ENCODE data around the gene TPRKB.
"Not testable (repeated sequence)": the region's sequence is repeated elsewhere in the genome, so short reads cannot be mapped to it uniquely, and the experiment has no call there.

Gene TPRKB

GRCh38 chr2:73736855-73737779 lies at the start of gene TPRKB:
TSS of gene TPRKB (minus strand) at chr2:73737345. CDS start at chr2:73734569, 2,776 bp downstream.
- peak; percentile 95 for DNase-seq

GRCh38 chr2:73783883-73784282 lies 46.7 kb upstream of the TPRKB start, which contains the start of gene C2orf78:
TSS of gene C2orf78 (plus strand) at chr2:73784183. CDS start at chr2:73784310, 127 bp downstream.
- not testable (repeated sequence) for DNase-seq

GRCh38 chr2:73783402-73783801 lies 46.3 kb upstream of the TPRKB start:
- not testable (repeated sequence) for DNase-seq

- no peak for DNase-seq
Observed at GRCh38 chr2:73780237-73780582, 43.1 kb upstream of the TPRKB start.

- DNase-seq = peak; percentile 72
Observed at GRCh38 chr2:73779467-73780236, 42.5 kb upstream of the TPRKB start, which contains the start of gene DUSP11. TSS of gene DUSP11 (minus strand) at chr2:73780103. CDS start at chr2:73779974, 129 bp downstream.

DNA sequence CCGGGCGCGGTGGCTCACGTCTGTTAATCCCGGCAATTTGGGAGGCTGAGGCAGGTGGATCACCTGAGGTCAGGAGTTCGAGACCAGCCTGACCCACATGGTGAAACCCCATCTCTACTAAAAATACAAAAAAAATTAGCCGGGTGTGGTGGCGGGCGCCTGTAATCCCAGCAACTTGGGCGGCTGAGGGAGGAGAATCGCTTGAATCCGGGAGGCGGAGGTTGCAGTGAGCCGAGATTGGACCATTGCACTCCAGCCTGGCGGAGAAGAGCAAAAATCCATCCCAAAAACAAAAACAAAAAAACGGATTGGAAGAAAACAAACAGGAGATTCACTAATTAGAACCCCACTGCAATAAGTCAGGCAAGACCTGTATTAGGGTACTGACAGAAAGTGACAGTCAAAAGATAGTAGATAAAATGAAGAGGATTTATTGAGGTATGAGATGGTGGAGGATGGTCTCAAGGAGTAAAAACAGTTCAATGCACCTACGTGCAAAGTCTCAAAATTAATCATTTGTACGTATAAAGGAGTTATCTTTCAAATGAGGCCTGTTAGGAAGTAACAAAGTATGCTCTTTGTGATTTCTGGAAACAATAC lies 41.8 kb upstream of the TPRKB start:
- DNase-seq = not testable (repeated sequence)

DNA sequence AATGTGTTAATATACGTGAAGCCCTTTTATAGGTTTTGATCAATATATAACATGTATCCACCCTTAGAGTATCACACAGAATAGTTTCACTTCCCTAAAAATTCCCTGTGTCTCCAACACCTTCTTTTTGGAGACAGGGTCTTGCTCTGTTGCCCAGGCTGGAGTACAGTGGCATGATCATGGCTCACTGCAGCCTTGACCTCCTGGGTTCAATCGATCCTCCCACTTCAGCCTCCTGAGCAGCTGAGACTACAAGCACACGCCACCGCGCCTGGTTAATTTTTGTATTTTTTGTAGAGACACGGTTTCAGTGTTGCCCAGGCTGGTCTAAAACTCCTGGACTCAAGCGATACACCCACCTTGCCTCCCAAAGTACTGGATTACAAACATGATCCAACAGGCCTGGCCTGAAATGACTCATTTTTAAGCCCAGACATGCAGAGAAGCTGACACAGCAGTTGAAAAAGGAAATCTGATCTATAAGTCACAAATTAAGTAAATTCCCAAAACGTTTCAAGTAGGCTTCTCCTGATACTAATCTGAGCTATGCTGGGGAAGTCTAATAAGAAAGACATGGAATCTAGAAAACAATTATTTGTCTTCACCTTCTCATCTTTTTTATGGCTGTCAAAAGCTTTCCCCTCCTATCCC lies 39.8 kb upstream of the TPRKB start:
- no peak for DNase-seq

GRCh38 chr2:73776381-73776780 lies 39.2 kb upstream of the TPRKB start:
- DNase-seq = no peak

DNA sequence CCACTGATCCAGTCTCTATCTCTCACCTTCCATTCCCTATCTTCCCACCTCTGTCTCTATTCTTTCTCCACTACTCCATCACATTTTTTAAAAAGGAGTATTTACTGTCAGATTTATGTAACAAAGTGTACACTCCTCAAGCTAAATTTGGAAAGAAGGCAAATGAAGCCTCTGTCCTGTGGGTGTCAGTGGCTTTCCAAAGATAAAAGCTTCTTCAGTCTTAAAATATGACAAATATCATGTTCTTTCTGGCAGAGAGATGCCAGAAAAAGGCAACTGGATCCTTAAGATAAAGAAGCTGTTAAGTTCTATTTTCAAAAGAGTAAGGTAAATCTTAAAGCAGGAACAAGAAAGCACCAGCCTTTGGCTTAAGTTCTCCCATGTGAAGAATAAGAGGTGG lies 35.7 kb upstream of the TPRKB start:
- no peak for DNase-seq

- no peak for DNase-seq
Observed at GRCh38 chr2:73770725-73771124, 33.6 kb upstream of the TPRKB start.

DNA sequence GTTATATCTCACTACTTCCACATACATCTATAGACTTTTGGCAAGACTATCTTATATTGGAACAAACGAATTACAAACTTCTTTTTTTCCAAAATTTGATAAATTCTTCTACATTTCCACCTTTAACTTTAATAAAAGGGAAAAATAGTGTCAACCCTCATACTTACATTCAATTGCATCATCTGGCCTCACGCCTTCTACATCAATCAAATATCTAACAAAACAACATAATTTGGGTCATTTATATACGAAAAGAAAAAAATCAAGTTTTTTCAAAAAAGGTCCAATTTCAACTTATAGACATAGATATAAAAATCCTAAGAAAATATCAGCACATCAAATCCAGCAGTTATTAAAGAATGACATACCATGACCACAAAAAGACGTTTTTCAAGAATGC lies 29.8 kb upstream of the TPRKB start:
- no peak for DNase-seq

- DNase-seq = no peak
Observed at GRCh38 chr2:73766349-73766748, 29.2 kb upstream of the TPRKB start.

DNA sequence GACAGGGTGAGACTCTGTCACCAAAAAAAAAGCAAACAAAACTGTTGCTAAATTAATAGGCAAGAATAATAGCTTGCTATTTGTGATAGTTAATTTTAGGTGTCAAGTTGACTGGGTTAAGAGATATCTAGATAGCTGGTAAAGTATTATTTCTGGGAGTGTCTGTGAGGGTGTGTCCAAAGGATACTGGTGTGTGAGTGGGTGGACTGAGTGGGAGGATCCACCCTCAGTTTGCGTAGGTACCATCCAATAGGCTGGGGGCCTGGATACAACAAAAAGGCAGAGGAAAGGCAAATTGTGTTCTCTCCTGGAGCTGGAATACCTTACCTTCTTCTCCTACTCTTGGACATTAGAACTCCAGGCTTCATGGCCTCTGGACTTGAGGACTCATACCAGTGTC lies 27.8 kb upstream of the TPRKB start:
- DNase-seq = no peak

GRCh38 chr2:73762571-73762970 lies 25.4 kb upstream of the TPRKB start:
- no peak for DNase-seq

- no peak for DNase-seq
Observed at GRCh38 chr2:73759904-73760303, 22.8 kb upstream of the TPRKB start.

DNA sequence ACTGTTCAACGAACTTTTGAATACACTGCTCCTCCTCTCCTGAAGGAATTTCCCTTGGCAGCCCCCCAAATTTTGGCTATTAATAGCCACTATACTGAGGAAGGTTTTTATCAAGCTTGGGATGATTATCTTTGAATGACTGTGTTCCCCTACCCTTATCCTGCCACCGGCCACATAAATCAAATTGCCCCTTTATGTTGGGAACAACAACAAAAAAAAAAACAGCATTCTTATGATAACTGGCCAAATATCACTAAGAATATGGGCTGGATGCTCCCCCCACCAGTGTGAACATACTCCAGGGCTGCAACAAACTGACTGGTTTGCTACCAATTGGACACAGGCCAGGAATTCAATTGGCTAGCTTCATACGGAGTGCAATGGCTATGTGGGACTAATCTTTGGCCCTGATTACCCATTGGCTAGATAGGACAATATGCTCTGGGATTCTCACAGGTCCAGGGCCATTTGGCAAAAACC lies 22.2 kb upstream of the TPRKB start:
- no peak for DNase-seq

DNA sequence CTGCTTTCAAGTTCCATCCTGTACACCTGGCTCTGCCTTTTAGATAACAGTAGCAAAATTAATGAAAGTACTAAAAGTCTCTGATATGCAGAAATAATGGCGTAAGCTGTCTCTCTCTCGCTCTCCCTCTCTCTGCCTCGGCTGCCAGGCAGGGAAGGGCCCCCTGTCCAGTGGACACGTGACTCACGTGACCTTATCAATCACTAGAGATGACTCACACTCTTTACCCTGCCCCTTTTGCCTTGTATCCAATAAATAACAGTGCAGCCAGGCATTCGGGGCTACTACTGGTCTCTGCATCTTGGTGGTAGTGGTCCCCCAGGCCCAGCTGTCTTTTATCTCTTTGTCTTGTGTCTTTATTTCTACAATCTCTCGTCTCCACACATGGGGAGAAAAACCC lies 17.2 kb upstream of the TPRKB start:
- not testable (repeated sequence) for DNase-seq

GRCh38 chr2:73749314-73749713 lies 12.2 kb upstream of the TPRKB start:
- no peak for DNase-seq

- no peak for DNase-seq
Observed at GRCh38 chr2:73746877-73747208, 9.7 kb upstream of the TPRKB start.

DNA sequence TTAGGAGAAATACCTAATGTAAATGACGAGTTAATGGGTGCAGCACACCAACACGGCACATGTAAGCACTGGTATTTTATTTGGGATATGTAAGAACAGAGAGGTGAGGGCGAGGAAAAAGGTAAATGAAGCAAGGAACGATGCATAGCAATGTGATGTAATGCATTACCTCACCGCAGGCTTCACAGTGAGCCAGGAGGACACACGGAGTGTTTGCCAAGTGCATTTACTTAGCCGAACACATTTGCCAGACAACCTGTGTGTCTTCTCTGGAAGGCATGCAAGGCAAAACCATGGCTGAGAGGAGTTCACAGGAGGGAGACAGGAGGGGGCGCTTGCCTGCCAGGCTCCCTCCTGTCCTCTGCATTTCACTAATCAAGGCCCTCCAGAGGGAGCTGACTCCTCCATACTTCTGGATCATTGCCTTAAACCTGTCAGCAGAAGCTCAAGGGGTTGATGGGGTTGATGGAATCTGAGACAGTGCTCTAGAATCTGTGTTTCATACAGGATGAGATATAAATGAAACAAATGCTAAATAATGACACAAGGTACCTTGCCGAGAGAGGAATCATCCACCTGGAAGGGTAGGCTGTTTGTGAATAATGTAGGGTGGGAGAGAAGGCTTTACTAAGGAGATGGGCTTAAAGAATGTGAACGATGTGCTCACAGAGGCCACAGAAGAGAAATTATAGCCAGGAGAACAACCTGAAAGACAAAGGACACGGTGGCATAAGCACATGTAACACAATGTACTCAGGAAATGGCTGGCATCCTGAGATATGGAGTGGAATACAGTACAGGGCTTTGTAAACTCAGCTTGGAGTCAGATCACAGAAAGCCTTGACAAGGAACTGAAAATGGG lies 9.1 kb upstream of the TPRKB start:
- DNase-seq = no peak

GRCh38 chr2:73740767-73741166 lies 3.6 kb upstream of the TPRKB start:
- DNase-seq = no peak

- DNase-seq = no peak
Observed at GRCh38 chr2:73739101-73739500, 2.0 kb upstream of the TPRKB start.
